Stimulated activated CD4-positive, alpha-beta T cell treated with anti-CD3 and anti-CD28 coated beads, Interleukin-12 subunit alpha, Interleukin-12 subunit beta, amount 100 ng/mL, for 24 hours (primary cell): ENCODE results near the gene SH2D2A.

Experiments used
- DNase-seq, 2 experiments: peaks; one replicate each; pipeline ENCODE4 v3.0.0-alpha.2; 2020; ENCODE audit warnings: low read depth in 2 of 2

The SH2D2A gene

DNA sequence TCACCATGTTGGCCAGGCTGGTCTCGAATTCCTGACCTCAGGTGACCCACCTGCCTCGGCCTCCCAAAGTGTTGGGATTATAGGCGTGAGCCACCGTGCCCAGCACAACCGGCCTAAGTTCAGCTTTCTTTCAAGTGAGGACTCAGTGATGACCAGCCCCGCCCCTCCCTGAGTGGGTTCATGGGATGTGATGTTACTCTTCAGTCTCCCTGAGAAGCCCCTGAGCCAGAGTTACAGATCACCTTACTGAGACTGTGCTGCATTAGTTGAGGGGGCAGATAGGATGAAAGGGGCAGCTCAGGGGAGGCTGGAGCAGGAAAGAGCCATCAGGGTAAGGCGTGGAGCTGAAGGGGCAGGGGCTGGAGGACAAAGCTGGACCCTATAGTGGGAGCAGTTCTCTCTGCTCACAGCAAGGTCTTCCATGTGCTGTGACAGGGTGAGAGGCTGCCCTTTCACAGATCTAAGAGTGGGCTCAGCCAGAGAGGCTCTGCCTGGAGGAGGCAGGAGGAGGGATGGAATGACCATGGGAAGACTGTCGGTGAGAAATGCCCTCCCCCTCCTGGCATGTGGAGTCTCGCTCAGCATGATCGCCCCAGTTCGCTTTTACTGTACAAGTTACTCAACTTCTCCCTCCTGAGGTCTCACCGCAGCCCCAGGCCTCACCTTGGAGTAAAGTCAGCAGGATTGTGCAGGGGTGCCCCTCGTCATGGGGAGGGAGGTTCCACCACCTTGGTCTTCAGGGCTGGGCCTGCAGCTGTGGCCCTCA lies 13.4 kb downstream of the SH2D2A start:
- no peak for DNase-seq

DNA sequence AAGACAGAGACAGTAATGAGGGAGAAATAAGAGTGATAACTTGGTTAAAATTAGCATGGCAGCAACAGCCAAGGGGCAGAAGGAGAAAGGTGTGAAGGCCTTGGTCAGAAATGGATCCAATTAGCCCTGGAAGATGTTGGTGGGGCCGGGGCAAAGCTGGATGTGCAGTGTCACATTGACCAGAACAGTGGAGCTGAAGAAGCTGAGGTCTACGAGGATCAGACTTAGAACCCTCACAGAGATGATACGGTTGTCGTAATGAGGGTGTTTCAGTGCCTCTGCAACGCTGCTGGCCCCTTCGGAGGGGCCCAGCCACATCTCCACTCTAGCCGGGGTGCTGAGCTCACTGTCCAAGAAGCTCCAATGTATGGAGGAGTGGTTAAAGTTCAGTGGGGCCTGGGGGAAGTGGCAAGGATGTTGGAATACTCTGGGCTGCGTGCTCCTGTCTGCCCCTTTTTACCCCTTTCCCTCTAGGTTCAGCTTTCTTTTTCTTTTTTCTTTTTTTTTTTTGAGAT lies 14.2 kb downstream of the SH2D2A start:
- no peak for DNase-seq

DNA sequence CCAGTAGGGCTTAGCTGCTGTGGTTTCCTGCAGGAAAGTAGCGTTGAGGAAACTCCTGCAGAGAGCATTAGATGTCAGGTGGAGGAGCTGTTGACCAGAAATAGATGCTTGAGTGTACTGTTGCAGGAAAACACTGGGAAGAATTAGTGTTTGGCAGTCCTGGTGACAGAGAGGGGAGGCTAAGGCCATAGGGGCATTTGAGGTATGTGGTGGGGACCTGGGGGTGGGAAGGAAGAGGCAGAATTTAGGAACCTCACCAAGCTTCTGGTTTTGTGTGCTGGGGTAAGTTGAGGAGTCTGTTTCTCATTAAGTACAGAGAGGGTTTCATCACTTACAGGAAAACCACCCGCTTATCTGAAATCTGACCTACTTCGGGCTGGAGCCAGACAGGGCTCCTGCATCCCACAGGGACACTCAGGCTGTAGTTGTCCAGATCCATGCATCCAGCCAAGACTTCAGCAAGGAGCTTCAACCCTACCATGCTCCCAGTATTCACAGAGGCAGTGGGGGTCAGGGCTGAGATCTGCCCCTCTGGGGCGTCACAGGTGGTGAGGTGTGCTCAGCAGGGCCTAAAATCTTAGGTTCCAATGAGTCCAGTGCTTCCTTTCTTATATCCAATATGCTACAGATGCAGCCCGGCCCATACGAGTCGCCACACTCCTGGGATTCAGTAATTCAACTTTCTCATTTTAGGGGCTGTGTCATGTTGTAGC lies 15.1 kb downstream of the SH2D2A start:
- no peak for DNase-seq

- no peak for DNase-seq
Measured at GRCh38 chr1:156797212-156797871, 19.3 kb downstream of the SH2D2A start.

- no peak for DNase-seq
Measured at GRCh38 chr1:156796340-156797097, 20.1 kb downstream of the SH2D2A start.

GRCh38 chr1:156795787-156796186 lies 20.9 kb downstream of the SH2D2A start:
- DNase-seq: no peak

GRCh38 chr1:156795374-156795733 lies 21.3 kb downstream of the SH2D2A start:
- no peak for DNase-seq

- DNase-seq: no peak
Measured at GRCh38 chr1:156794506-156795373, 21.9 kb downstream of the SH2D2A start.

DNA sequence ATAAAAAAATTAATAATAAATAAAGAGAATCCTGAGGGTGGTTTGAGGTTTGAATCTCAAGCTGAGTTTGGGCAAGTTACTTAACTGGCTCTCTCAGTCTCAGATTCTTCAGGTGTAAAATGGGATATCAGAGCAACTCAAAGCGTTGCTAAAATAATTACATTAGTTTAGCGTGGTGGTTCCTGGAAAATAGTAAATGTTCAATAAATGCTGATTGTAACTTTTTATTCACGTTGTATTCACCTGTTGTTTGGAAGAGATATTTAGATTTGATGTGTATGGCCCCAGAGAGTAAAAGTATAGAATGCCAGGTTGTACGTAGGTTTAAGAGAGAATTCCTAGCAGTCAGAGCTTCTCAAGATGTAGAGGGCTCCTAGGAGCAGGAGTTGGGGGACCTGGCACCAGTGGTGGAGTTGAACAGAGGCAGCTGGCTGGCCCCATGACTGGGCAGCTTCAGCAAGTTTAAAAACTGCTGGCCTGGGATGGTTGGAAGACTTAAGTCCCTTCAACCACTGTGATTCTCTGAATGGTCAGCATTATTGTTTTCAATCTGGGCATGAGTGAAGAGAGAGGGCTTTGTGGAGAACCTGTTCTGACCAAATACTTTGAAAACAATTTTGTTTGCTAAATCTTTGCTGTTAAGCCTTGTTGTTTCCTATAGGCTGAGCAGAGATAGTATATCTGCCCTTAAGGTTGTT lies 26.9 kb downstream of the SH2D2A start:
- DNase-seq: no peak

DNA sequence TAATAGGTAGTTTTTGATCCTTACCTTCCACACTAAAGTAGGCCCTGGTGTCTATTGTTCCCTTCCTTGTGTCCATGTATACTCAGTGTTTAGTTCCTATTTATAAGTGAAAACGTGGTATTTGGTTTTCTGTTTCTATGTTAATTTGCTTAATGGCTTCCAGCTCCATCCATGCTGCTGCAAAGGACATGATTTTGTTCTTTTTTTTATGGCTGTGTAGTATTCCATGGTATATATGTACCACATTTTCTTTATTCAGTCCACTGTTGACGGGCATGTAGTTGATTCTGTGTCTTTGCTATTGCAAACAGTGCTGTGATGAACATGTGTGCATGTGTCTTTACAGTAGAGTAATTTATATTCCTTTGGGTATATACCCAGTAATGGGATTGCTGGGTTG lies 28.5 kb downstream of the SH2D2A start:
- DNase-seq: no peak

GRCh38 chr1:156786640-156787039 lies 30.0 kb downstream of the SH2D2A start:
- no peak for DNase-seq

- DNase-seq: no peak
Measured at GRCh38 chr1:156785458-156785857, 31.2 kb downstream of the SH2D2A start.

DNA sequence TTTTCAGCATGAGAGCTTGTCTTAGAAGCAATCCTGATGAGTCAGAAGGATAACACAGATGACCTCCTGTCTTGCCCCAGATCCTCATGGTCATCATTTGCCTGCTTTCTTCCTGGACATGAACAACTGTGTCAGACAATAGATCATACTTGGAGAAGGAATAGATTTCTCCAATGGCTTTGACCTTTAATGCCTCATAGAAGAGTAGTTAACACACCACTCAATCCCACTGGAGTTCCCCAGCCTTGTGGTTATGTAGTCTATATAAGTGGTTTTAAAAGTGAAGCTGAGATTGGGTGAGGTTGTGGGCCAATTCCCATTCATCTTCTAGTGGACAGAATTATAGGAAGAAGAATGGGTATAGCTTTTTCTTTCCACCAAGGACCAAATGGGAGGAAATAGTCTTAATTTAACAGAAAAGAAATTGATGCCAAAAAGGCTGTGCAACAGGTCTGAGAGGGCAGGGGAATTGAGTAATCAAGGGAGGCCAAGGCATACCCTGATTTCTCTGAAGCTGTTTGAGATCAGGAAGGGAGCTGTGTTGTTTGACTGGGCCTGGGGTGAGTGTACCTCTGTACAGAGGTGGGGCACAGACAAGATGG lies 35.0 kb downstream of the SH2D2A start:
- no peak for DNase-seq

DNA sequence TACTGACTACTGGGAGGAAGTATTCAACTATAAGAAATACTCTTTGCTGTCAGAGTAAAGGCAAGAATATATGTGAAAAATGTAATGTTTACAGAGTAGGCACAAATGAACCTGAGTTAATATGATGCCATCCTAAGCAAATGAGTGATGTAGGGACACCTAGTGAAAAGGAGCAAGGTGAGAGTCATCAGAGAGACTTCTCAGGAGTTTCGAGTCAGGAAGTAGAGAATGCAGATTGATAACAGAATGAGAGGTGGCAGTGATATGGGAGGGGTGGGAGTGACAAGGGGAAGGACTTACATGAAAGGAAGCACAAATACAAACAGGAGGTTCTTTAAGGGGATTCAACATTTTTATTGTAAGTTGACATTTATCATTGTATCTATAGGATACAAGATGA lies 39.1 kb downstream of the SH2D2A start:
- DNase-seq: no peak

GRCh38 chr1:156776942-156777341 lies 39.7 kb downstream of the SH2D2A start:
- no peak for DNase-seq

- DNase-seq: no peak
Measured at GRCh38 chr1:156775799-156776198, 40.8 kb downstream of the SH2D2A start.

GRCh38 chr1:156773607-156774006 lies 43.0 kb downstream of the SH2D2A start:
- no peak for DNase-seq

DNA sequence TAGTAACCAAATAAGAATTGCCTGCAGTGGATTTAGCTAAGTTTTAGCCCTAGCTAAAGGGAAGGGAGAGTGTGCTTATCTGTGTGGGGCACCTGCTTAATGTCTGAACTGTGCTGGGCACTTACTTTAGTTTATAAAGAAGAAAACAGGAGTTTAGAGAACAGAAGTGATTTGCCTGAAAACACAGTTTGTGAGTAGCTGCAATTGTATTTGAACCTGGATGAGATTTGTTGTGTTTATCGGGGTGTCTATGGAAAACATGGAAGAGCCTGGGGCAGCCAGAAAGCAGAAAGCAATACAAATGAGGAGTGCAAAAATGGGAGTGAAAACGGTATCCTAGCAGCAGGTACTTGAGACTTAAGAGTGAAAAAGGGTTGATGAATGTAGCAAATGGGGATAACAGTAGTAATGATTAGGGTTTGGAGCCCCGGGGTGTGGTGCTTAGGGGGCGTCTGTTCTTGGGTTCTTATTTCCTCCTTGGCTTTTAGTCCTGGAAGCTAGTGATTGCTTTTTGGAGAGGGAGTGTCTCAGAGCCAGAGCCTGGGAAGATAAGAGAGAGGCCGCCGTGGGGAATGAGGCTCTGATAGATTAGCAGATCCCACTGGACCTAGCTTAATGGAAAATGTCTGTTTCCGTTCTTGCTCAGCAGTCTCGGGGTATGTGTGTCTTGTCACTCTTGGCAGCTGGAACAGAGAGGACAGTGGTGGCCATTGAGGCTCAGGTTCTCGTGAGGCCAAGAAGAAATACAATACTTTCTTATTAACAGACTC lies 43.7 kb downstream of the SH2D2A start:
- DNase-seq: no peak

DNA sequence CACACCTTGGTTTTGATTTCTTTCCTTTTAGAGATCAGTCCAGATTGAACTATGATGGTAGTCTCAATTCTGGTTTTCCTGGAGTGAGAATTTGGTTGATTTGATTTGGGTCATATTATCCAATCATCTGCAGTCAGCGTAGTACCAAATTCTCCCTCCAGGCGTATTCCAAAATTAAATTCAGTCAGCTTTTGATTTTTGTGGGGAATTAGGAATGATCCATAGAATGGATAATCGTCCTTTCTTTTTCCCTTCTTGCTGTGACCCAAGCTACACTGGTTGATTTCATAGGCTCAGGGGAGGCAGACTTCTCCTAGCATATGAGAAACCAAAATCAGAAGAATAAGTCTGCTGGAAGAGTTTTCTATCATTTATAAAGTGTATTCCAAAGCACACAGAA lies 44.4 kb downstream of the SH2D2A start:
- no peak for DNase-seq
